A549 (cell line): ENCODE results near the gene RASSF8.

Source experiments
- CBX2 ChIP-seq: fragments of 200-600 bp; sonication (generic); IDR thresholded peaks from 2 replicates; pipeline ENCODE4 v1.6.1; 2016; ENCODE audit warnings: low read depth, mild to moderate bottlenecking, borderline replicate concordance
- CTCF ChIP-seq: fragments of >200 bp; sonication (Bioruptor Twin); formaldehyde crosslinking; IDR thresholded peaks from 3 replicates; pipeline ENCODE4 v1.5.1; 2016
- POLR2AphosphoS2 ChIP-seq: conservative IDR thresholded peaks from 2 replicates; pipeline ENCODE4 v1.6.1; 2012; ENCODE audit warnings: low read length, improper control_type of control experiment, inconsistent platforms
- REST ChIP-seq: fragments of 200-600 bp; sonication (generic); IDR thresholded peaks from 2 replicates; pipeline ENCODE4 v1.6.1; 2016; ENCODE audit warnings: antibody characterized with exemption, mild to moderate bottlenecking, moderate library complexity

- TF ChIP-seq POLR2AphosphoS2 (no peak), REST (no peak), CTCF (no peak), CBX2 (no peak)
Observed at GRCh38 chr12:26096036-26096435, 137.6 kb downstream of the RASSF8 start.
